Muscle of back (tissue), 13 donors: ENCODE results near the gene R3HDM2. TPM values are rescaled to one million over a fixed set of nuclear protein-coding genes. Genes with fewer than 3 reads are reported as not detected.

Experiments
- DNase-seq, 3 donors: peaks; one replicate each; pipeline versions ENCODE4 v3.0.0 to v3.0.0-alpha.2; 2013
- long read RNA-seq, 9 donors: transcript quantifications; one replicate each; lab custom pipeline, GENCODE V29; 2026
- polyA plus RNA-seq, 10 donors: library from polyadenylated mRNA; unstranded; fragments of 120-200 nt; gene quantifications; one replicate each; pipeline ENCODE4 v1.2.1, GENCODE V29; 2013; ENCODE audit not compliant: insufficient read length in 10 of 10

R3HDM2 gene
- 10 to 100 TPM; 33.2 to 59.4 (median 49.1) TPM for polyA plus RNA-seq
- long read RNA-seq, donor 1: 0 reads
- long read RNA-seq, donor 2: 0 reads
- long read RNA-seq, donor 3: 0 reads
- long read RNA-seq, donor 4: 0 reads
- long read RNA-seq, donor 5: 0 reads
- long read RNA-seq, donor 6: 0 reads
- long read RNA-seq, donor 7: 0 reads
- long read RNA-seq, donor 8: 0 reads
- long read RNA-seq, donor 9: 0 reads

DNA sequence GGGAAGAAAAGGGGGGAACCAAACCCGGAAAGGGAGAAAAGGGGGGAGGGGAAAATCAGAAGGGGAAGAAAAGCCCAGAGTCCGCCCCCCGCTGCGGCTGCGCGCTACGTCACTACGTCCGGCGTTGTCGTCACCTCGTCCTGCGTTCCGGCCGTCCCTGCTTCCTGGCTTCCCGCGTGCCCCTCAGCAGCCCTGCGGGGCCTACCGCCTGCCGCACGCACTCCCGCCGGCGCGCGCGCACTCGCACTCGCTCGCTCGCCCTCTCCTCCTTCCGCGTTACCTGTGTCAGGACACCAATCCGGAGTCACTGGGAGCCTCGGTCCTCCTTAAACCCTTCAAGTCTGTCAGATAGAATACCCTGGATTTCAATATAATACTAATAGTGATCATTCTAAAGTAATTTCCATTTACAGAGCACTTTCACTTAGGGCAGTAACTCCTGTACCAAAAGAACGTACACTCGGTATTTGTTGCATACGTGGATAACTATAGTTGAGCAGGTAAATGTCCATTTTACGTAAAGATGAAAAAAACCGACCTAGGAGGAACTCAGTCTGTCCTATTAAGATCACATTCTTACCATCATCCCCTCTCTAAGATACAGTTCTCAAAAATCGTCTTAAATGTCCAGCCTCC is at the start of gene R3HDM2:
Gene R3HDM2 (minus strand): TSS at position 113 of the 636 bp plus-strand sequence. CDS start 120,615 bp downstream, outside the sequence.
- DNase-seq: peak; percentile 93 to 98 (median 97)

GRCh38 chr12:57479376-57480115 is 48.7 kb upstream of the R3HDM2 start, which contains the start of gene ARHGAP9:
Gene ARHGAP9, minus strand, starts transcription at chr12:57479866. Its CDS starts 460 bp downstream, at chr12:57479406.
- no peak for DNase-seq

DNA sequence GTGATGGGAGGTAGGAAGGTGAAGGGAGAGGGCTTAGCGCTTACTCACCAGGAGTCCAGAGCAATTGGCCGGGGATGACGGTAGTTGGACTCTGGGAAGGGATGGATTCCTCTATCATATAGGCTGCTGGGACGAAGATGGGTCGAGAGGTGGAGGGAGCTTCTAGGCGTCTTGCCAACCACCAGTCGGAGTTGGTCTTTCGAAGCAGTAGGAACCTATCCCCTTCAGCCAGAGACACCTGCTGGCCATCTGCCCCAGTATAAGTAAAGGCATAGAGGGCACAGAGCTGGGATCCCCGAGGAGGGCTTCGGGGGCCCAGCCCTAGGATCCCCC is 48.2 kb upstream of the R3HDM2 start:
- no peak for DNase-seq

- DNase-seq: no peak
These were observed 47.2 kb upstream of the R3HDM2 start for GRCh38 chr12:57477710-57478681.

GRCh38 chr12:57476993-57477709 is 46.3 kb upstream of the R3HDM2 start:
- DNase-seq: no peak

GRCh38 chr12:57476162-57476992 is 45.5 kb upstream of the R3HDM2 start:
- DNase-seq: no peak

DNA sequence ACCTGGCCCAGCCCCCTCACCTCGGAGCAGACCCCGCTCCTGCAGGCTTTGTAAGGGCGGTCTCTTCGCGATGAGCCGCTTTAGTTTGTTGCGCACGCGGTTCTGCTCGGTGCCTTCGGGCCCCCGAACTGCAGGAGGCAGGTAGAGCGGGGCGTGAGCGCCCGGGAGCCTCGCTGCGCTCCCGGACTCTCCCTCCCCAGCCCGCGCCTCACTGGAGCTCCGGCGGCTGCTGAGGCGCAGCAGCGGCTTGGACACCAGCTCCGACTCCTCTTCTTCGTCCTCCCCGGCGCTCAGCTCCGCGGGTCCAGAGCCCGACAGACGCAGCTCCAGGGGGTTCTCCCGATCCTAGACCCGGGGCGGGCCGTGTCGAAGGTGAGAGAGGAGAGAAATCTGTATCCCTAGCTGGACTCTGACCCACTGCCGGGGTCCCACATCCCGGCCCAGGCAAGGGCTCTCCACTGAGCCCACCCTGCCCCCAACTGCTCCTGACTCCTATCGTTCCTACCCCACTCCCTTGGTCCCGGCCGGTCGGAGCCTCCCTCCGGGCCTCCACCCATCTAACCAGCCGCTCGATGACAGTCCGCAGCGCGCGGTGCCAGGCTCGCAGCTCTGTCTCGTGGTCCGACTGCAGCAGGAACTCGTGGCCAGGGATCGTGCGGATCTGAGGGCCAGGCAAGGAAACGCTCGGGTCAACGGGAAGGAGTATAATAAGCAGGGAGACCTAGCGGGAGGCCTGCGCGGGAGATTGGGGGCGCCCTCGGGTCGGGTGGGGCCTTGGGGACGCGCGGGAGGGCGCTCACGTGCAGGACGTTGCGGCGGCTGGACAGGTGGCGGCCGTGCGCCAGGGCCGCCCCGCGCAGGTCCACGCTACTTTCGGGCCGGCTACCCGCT is 44.7 kb upstream of the R3HDM2 start:
- peak in 1 of 3 donors; percentile 65 for DNase-seq

DNA sequence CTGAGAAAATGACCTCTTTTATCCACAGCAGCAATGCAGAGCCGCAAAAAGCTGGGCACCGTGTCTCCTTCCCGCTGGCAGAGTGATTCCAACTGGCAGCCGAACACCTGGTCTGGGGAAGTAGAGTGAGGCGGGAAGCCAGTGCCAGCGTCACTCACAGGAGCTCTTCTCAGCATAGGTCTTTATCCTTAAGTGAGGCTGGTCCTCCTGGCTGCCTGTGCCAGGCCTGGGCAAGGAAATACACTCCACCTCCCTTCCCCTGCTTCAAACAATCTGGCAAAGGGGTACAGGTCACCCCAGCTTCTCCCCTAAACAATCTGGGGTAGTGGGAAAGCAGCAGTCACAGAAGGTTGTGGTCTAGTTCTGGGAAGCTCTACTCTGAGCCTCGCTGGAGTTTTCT is 44.0 kb upstream of the R3HDM2 start:
- DNase-seq: no peak

DNA sequence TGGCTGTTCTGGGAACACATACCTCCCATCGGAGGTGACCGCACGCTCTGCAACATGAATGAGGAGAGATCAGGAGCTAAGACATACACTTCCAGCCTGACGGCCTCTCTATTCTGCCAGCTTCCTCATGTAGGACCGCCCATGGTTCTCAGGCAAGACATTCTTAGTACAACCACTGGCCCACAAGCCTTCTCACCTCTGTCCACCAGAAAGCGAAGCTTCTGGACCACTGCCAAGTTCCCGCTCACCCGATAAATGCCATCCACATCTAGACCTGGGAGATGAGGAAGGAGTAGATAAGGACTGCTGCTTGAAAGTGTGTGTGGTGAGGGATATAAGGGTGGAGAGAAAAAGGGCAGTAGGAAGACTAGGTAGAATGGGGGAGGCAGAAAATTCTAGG is 43.6 kb upstream of the R3HDM2 start:
- DNase-seq: no peak

- no peak for DNase-seq
These were observed 43.0 kb upstream of the R3HDM2 start for GRCh38 chr12:57473886-57474285.

DNA sequence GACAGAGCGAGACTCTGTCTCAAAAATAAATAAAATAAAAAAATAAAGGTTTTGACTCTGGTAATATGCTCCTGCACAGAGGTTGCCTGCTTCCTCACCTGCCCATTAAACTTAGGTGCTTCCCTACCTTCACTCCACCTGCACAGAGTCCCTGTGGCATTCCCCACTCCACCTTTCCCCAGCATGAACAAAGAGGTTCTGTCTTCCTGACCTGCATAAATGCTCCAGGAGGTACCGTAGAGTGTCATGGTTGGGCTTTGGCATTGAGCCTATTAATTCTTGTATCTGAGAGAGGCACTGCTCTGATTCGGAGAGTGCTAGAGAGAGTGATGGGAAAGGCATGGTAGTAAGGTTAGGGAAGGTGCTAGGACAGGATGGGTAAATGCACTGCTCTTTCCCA is 42.5 kb upstream of the R3HDM2 start:
- no peak for DNase-seq

- no peak for DNase-seq
These were observed 41.5 kb upstream of the R3HDM2 start for GRCh38 chr12:57472391-57472790.

DNA sequence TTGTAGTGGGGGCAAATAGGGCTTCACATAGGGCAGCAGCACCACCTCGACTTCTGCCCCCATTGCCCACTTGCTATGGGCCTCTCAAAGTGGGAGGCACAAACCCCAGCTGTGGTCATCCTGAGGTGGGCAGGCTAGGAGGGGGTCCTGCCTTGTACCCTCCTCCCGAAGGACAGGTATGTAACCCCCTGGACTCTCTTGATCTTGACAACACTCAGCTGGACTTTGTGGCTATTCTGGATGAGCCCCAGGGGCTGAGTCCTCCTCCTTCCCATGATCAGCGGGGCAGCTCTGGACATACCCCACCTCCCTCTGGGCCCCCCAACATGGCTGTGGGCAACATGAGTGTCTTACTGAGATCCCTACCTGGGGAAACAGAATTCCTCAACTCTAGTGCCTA is 40.8 kb upstream of the R3HDM2 start:
- no peak for DNase-seq

DNA sequence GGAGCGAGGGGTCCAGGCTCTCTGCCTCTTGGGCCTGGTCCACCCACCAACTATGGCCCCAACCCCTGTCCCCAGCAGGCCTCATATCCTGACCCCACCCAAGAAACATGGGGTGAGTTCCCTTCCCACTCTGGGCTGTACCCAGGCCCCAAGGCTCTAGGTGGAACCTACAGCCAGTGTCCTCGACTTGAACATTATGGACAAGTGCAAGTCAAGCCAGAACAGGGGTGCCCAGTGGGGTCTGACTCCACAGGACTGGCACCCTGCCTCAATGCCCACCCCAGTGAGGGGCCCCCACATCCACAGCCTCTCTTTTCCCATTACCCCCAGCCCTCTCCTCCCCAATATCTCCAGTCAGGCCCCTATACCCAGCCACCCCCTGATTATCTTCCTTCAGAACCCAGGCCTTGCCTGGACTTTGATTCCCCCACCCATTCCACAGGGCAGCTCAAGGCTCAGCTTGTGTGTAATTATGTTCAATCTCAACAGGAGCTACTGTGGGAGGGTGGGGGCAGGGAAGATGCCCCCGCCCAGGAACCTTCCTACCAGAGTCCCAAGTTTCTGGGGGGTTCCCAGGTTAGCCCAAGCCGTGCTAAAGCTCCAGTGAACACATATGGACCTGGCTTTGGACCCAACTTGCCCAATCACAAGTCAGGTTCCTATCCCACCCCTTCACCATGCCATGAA is 40.3 kb upstream of the R3HDM2 start:
- DNase-seq: no peak

DNA sequence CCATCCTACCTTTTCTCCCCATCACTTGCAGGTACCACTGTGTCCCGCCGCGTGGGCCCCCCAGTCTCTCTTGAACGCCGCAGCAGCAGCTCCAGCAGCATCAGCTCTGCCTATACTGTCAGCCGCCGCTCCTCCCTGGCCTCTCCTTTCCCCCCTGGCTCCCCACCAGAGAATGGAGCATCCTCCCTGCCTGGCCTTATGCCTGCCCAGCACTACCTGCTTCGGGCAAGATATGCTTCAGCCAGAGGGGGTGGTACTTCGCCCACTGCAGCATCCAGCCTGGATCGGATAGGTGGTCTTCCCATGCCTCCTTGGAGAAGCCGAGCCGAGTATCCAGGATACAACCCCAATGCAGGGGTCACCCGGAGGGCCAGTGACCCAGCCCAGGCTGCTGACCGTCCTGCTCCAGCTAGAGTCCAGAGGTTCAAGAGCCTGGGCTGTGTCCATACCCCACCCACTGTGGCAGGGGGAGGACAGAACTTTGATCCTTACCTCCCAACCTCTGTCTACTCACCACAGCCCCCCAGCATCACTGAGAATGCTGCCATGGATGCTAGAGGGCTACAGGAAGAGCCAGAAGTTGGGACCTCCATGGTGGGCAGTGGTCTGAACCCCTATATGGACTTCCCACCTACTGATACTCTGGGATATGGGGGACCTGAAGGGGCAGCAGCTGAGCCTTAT is 39.6 kb upstream of the R3HDM2 start:
- no peak for DNase-seq

- no peak for DNase-seq
These were observed 38.7 kb upstream of the R3HDM2 start for GRCh38 chr12:57469296-57470164.

DNA sequence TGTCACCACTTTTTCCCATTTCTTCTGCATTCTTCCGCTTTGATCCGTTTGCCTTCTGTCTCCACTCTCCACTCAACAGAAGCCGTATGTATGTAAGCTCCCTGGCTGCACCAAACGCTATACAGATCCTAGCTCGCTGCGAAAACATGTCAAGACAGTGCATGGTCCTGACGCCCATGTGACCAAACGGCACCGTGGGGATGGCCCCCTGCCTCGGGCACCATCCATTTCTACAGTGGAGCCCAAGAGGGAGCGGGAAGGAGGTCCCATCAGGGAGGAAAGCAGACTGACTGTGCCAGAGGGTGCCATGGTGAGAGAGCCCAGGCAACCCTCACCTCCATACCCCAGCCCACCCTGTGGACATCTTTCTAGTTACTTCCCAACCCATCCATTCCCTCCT is 37.1 kb upstream of the R3HDM2 start:
- no peak for DNase-seq
